Kidney epithelial cell (primary cell): ENCODE measurements around the gene FMNL2. TPM values are rescaled to one million over a fixed set of nuclear protein-coding genes. Genes with fewer than 3 reads are reported as not detected.

Source experiments
- DNase-seq: peaks from one replicate; pipeline ENCODE4 v3.0.0-alpha.2; 2010; ENCODE audit warnings: low read depth
- H3K27me3 ChIP-seq: 2 replicates; pipeline ENCODE4 v1.6.0; 2011; ENCODE audit warnings: low read length; ENCODE audit not compliant: control insufficient read depth, insufficient read depth
- H3K36me3 ChIP-seq: 2 replicates; pipeline ENCODE4 v1.5.1; 2011; ENCODE audit warnings: low read length; ENCODE audit not compliant: control insufficient read depth, insufficient read depth
- H3K4me3 ChIP-seq: 2 replicates; pipeline ENCODE4 v1.5.1; 2011; ENCODE audit warnings: low read depth, mild to moderate bottlenecking, control low read depth, low read length
- CTCF ChIP-seq: IDR thresholded peaks from 2 replicates; pipeline ENCODE4 v1.5.1; 2011; ENCODE audit warnings: mild to moderate bottlenecking, moderate library complexity, low read length, control low read depth, inconsistent platforms; ENCODE audit not compliant: insufficient read depth, poor library complexity, severe bottlenecking
- total RNA-seq: library from RNA; depleted of rRNA; stranded (reverse); fragments of >200 nt; gene quantifications from 2 replicates; pipeline ENCODE4 v1.2.3, GENCODE V29; 2015

Gene FMNL2
- total RNA-seq, 1 donor from 2014 or later: 68.0 TPM

- H3K27me3 ChIP-seq: no peaks in the 10 kb centered on the region
- no peak for TF ChIP-seq CTCF
- no peak overlapping the region for H3K4me3 ChIP-seq
- no peaks in the 10 kb centered on the region for H3K36me3 ChIP-seq
- DNase-seq: no peak
These were observed 358.1 kb downstream of the FMNL2 start for GRCh38 chr2:152693033-152693432.

GRCh38 chr2:152694161-152694661 is 359.2 kb downstream of the FMNL2 start:
- TF ChIP-seq CTCF: no peak
- no peak for DNase-seq
- Histone ChIP-seq H3K4me3 (no peak overlapping the region), H3K36me3 (no peaks in the 10 kb centered on the region), H3K27me3 (no peaks in the 10 kb centered on the region)

GRCh38 chr2:152695763-152696162 is 360.8 kb downstream of the FMNL2 start:
- TF ChIP-seq CTCF: no peak
- Histone ChIP-seq H3K36me3 (no peaks in the 10 kb centered on the region), H3K4me3 (no peak overlapping the region), H3K27me3 (no peaks in the 10 kb centered on the region)
- no peak for DNase-seq

- Histone ChIP-seq H3K27me3 (no peaks in the 10 kb centered on the region), H3K4me3 (no peak overlapping the region), H3K36me3 (no peaks in the 10 kb centered on the region)
- no peak for DNase-seq
- no peak for TF ChIP-seq CTCF
These were observed 361.5 kb downstream of the FMNL2 start for GRCh38 chr2:152696476-152696875.

Other genes with a start within 250 kb of the FMNL2 start
- gene CACNB4, start 236.1 kb upstream of the FMNL2 start, total RNA-seq: 0.79 and 1.3 TPM in 2 replicates
- gene STAM2, start 159.4 kb upstream of the FMNL2 start, total RNA-seq: 25.7 and 32.2 TPM in 2 replicates